COR-L47 (cell line): Measurements from ENCODE around the gene KRTAP5-4.
"Not testable (repeated sequence)": the region's sequence is repeated elsewhere in the genome, so short reads cannot be mapped to it uniquely, and the experiment has no call there.

Experiments used
- DNase-seq: peaks from one replicate; lab custom pipeline; 2025; lab: John Stamatoyannopoulos, UW

KRTAP5-4 gene

GRCh38 chr11:1652771-1653540, 31.0 kb upstream of the KRTAP5-4 start:
- DNase-seq: peak; percentile 56

DNA sequence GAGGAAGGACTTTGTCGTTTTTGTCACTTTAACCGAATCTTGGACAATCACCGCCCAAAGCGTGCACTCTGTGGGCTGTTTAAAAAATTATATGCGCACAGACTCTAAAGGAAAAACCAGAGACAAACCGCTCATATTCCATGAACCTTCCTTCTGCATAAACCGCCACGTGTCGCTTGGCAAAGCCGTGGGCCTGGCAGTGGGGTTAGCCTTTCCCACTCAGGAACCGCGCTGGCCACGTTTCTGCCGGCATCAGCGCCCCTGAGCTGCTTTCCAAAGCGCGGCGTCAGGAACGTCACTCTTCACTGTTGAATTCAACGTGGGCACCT, 30.5 kb upstream of the KRTAP5-4 start:
- no peak for DNase-seq

GRCh38 chr11:1652026-1652425, 30.1 kb upstream of the KRTAP5-4 start:
- no peak for DNase-seq

DNA sequence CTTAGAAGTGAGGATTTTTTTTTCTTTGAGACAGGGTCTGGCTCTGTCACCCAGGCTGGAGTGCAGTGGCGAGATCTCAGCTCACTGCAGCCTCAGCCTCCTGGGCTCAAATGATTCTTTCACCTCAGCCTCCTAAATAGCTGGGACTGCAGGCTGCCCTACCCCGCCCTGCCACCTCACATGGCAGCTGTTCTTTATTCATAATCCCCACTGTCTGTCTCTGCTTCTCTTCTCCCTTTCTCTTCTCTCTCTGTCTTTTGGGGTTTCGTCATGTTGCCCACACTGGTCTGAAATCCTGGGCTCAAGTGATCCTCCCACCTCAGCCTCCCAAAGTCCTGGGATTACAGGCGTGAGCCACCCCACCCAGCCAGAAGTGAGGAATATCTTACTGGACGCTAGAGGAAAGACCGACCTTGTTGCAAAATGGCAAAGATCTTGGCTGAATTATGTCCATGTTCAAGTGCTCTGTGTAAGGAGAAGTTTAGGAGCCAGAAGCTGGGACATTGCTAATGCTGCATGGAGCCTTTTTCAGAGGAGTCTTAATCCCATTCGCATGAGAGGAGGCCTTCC, 29.6 kb upstream of the KRTAP5-4 start:
- DNase-seq: no peak

DNA sequence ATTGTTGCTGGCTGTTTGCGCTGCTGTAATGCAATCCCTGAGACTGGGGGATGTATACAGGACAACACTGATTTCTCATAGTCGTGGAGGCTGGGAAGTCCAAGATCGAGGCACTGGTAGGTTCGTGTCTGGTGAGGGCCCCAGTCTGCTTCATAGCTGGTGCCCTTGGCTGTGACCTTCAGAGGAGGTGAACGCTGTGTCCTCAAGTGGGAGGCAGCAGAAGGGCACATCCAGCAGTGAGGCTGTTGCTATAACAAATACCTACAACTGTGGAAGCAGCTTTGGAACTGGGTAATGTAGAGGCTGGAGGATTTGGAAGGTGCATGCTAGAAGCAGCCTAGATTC, 29.0 kb upstream of the KRTAP5-4 start:
- no peak for DNase-seq

GRCh38 chr11:1650034-1650917, 28.3 kb upstream of the KRTAP5-4 start:
- no peak for DNase-seq

DNA sequence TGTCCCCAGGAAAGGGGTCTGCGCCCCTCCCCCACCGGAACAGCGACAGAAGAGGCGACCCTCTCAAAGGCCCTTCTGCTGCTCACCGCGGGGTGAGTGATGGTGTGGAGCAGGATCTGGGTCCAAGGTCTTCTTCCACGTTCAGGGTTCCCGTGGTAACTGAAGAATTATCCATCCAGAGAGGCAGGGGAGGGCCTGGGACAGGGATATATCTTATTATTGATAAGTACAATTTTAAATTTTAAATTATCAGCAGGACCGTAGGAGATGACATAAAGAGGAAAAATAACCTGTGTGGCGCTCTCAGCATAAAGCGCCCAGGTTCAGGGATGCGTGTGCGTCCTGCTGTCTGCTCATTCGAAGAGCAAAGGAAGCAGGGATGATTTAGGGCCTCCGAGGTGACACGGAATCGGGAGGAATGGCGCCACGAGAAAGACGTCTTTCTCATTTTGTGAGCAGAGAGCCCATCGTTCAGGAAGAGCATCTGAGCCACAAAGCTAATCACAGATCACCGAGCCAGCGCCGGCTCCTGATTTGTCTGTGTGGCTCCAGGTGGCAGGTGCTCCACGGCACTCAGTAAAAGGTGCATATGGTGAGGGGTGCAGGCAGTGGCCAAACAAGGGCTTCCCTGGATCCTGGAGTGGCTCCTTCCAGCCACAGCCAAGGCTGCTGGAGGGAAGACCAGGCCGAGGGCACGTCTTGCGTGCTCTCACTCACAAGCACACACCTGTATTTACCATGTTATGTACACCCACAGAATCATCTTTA, 26.9 kb upstream of the KRTAP5-4 start:
- DNase-seq: no peak

GRCh38 chr11:1647901-1648652, 26.1 kb upstream of the KRTAP5-4 start:
- no peak for DNase-seq

DNA sequence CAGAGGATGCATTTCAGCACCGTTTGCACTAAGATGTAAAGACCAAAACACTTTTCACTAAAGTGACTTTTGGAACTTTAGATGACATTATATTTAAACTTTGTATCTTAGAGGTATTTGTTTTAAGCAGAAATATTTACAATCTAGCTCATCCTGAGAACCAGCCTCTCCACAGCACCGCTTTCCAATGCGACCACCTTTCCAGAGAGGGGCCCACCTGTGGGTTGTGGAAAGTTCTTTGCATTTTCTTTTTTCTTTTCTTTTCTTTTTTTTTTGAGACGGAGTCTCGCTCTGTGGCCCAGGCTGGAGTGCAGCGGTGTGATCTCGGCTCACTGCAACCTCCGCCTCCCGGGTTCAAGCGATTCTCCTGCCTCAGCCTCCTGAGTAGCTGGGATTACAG, 24.6 kb upstream of the KRTAP5-4 start:
- not testable (repeated sequence) for DNase-seq

GRCh38 chr11:1645357-1645821, 23.5 kb upstream of the KRTAP5-4 start:
- no peak for DNase-seq

GRCh38 chr11:1644601-1645356, 22.8 kb upstream of the KRTAP5-4 start:
- no peak for DNase-seq

GRCh38 chr11:1643146-1643690, 21.3 kb upstream of the KRTAP5-4 start:
- no peak for DNase-seq

- no peak for DNase-seq
Measured at GRCh38 chr11:1642288-1643145, 20.6 kb upstream of the KRTAP5-4 start.

- DNase-seq: no peak
Measured at GRCh38 chr11:1641096-1641495, 19.2 kb upstream of the KRTAP5-4 start.

DNA sequence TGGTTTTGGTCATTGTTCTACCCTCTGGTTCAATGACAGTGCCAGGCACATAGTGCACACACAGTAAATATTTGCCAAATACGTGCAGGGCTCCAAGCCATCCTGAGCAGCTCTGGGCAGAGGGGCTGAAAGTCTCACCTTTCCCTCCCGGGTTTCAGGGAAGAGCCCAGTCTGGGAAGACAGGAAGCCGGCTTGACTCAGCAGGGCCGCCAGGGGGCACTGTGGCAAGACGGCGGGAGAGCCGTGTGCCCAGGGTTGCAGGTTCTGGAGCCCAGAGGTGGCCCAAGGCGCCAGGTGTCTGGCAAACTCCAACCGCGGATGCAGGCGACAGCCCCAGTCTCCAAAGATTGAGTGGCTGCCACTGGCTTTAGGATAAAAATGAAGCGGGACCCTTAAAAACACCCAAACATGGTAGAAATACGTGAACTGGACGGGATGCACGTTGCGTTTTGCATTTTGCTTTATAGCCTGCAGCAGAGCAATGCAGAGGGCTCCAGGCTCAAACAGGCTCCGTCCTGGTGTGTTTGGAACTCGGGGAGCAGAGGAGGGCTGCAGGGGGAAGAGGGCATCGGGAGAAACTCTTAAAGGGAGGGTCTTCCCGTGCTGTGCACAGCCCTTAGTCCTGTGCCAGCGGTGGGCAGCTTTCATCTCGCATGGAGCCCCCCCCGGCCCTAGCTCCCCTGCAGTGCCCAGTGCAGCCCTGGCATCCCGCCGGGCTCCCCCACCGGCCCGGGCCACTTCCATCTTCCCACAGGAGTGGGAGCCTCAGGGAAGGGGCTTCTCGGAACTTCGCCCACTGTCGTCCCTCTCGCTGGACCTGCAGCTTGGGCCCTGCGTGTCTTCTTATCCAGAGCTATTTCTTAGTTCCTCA, 18.4 kb upstream of the KRTAP5-4 start:
- peak; percentile 75 for DNase-seq

DNA sequence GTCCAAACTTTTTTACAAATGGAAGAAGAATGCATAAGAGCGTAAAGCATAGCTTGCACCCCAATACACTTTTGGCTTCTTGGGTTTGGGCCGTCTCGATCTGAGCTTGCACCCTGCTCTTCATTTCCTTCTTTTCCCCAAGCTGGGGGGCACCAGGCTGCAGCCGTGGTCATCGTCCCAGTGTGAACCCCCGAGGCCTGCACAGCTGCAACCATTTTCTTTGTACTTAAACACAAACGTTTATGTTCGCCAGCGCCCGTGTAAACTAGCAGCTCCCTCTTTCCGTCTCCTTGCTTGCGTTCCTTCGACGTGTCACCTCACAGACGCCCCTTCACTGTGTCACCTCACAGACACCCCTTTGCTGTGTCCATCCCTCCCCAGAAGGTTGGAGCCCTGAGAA, 17.7 kb upstream of the KRTAP5-4 start:
- no peak for DNase-seq

- peak; percentile 97 for DNase-seq
Measured at GRCh38 chr11:1639102-1639620, 17.2 kb upstream of the KRTAP5-4 start.

DNA sequence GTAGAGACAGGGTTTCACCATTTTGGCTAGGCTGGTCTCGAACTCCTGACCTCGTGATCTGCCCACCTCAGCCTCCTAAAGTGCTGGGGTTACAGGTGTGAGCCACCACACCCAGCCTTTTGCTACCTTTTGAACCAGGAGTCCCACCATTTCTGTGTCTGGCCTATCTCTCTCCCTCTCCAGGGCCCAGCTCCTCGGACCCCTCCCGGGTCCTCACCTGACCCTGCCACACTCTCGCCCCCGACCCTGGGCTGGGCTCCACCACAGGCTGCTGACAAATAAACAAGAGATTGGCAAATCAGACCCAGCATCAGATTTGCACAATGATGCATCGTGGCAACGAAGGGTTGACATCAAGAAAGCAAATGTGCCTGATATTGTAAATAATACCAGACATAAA, 16.4 kb upstream of the KRTAP5-4 start:
- DNase-seq: no peak
